Osteoblast (primary cell): ENCODE measurements around the gene SGCD. TPM values are rescaled to one million over a fixed set of nuclear protein-coding genes. Genes with fewer than 3 reads are reported as not detected.

ENCODE experiments used
- DNase-seq: peaks from one replicate; pipeline ENCODE4 v3.0.0; 2011; ENCODE audit warnings: low spot score, mixed read lengths; ENCODE audit not compliant: insufficient read length; ENCODE audit errors: missing footprints
- H2AFZ ChIP-seq: 2 replicates; pipeline ENCODE4 v1.6.0; 2011; ENCODE audit warnings: mild to moderate bottlenecking, low read length
- H3K27ac ChIP-seq: 2 replicates; pipeline ENCODE4 v1.5.1; 2011; ENCODE audit warnings: mild to moderate bottlenecking, low read depth, low read length, moderate library complexity
- H3K27me3 ChIP-seq: 2 replicates; pipeline ENCODE4 v1.6.0; 2012; ENCODE audit warnings: mild to moderate bottlenecking, control low read depth, inconsistent platforms, low read length, moderate library complexity; ENCODE audit not compliant: insufficient read depth
- H3K36me3 ChIP-seq: 2 replicates; pipeline ENCODE4 v1.5.1; 2011; ENCODE audit warnings: mild to moderate bottlenecking, low read length, control low read depth, moderate library complexity; ENCODE audit not compliant: insufficient read depth
- H3K4me1 ChIP-seq: 2 replicates; pipeline ENCODE4 v1.5.1; 2011; ENCODE audit warnings: mild to moderate bottlenecking, low read length, control low read depth, moderate library complexity; ENCODE audit not compliant: insufficient read depth
- H3K4me2 ChIP-seq: 2 replicates; pipeline ENCODE4 v1.6.0; 2011; ENCODE audit warnings: mild to moderate bottlenecking, low read length; ENCODE audit not compliant: insufficient read depth
- H3K4me3 ChIP-seq: fragments of 200-600 bp; sonication (generic); 3 replicates; pipeline ENCODE4 v1.5.1; 2012; ENCODE audit warnings: mild to moderate bottlenecking, low read length, inconsistent platforms; ENCODE audit not compliant: insufficient read depth
- H3K79me2 ChIP-seq: 2 replicates; pipeline ENCODE4 v1.6.0; 2012; ENCODE audit warnings: mild to moderate bottlenecking, low read length, control low read depth, inconsistent platforms; ENCODE audit not compliant: insufficient read depth
- H3K9me3 ChIP-seq: 2 replicates; pipeline ENCODE4 v1.5.1; 2011; ENCODE audit warnings: low read depth, low read length, control low read depth
- H4K20me1 ChIP-seq: 2 replicates; pipeline ENCODE4 v1.6.0; 2012; ENCODE audit warnings: mild to moderate bottlenecking, low read length, control low read depth; ENCODE audit not compliant: insufficient read depth
- total RNA-seq: library from RNA; depleted of rRNA; stranded (reverse); fragments of >200 nt; gene quantifications from 2 replicates; pipeline ENCODE4 v1.2.3, GENCODE V29; 2012
- TF ChIP-seq, protein P1 (sequence below): IDR thresholded peaks from 2 replicates; pipeline ENCODE4 v1.5.1; 2011; ENCODE audit warnings: mild to moderate bottlenecking, low read depth, low read length, moderate library complexity; ENCODE audit errors: extremely low read depth

SGCD gene
- total RNA-seq, 1 donor, result 27.1 TPM

GRCh38 chr5:156401804-156402203 lies 74.8 kb downstream of the SGCD start:
- TF ChIP-seq, protein P1, sequence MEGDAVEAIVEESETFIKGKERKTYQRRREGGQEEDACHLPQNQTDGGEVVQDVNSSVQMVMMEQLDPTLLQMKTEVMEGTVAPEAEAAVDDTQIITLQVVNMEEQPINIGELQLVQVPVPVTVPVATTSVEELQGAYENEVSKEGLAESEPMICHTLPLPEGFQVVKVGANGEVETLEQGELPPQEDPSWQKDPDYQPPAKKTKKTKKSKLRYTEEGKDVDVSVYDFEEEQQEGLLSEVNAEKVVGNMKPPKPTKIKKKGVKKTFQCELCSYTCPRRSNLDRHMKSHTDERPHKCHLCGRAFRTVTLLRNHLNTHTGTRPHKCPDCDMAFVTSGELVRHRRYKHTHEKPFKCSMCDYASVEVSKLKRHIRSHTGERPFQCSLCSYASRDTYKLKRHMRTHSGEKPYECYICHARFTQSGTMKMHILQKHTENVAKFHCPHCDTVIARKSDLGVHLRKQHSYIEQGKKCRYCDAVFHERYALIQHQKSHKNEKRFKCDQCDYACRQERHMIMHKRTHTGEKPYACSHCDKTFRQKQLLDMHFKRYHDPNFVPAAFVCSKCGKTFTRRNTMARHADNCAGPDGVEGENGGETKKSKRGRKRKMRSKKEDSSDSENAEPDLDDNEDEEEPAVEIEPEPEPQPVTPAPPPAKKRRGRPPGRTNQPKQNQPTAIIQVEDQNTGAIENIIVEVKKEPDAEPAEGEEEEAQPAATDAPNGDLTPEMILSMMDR, result no peak
- no peaks in the 10 kb centered on the region for H4K20me1 ChIP-seq
- H3K27ac ChIP-seq, result no peak overlapping the region
- peaks cover 2% of the 10 kb centered on the region for H3K9me3 ChIP-seq
- no peak for DNase-seq
- H2AFZ ChIP-seq, result no peak overlapping the region
- no peaks in the 10 kb centered on the region for H3K36me3 ChIP-seq
- H3K4me1 ChIP-seq, result no peaks in the 10 kb centered on the region
- no peaks in the 10 kb centered on the region for H3K27me3 ChIP-seq
- H3K4me3 ChIP-seq, result no peak overlapping the region
- no peaks in the 10 kb centered on the region for H3K79me2 ChIP-seq
- H3K4me2 ChIP-seq, result no peak overlapping the region

DNA sequence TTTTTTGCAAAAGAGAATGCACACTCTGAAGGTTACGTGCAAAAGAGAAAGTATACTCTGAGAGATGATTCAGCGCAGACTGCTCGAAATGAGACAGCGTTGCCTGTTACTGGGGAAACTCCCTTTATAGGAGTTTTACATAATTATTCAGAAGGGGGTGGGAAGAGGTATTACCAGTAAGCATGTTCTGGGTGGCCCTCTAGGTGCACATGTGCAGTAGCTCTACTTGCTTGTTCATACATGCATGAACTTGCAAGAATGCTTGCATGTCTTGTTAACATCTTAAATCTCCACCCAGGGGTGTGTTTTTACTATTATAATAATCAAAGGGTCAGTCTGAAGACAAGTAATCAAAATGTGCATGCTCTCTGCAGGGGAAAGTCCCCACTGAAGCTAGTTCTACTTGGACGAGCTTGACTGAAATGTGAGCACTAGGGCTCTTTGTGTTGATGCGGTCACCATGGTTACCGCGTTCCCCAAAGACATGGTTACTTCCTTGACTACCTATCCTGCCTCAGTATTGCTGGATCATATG lies 75.5 kb downstream of the SGCD start:
- no peaks in the 10 kb centered on the region for H3K27me3 ChIP-seq
- H3K79me2 ChIP-seq, result no peaks in the 10 kb centered on the region
- H3K36me3 ChIP-seq, result no peaks in the 10 kb centered on the region
- no peak overlapping the region for H3K27ac ChIP-seq
- H3K4me3 ChIP-seq, result no peak overlapping the region
- TF ChIP-seq, protein P1, result no peak
- H2AFZ ChIP-seq, result no peak overlapping the region
- H3K9me3 ChIP-seq, result peaks cover under 1% of the 10 kb centered on the region
- H3K4me1 ChIP-seq, result no peaks in the 10 kb centered on the region
- no peak for DNase-seq
- no peaks in the 10 kb centered on the region for H4K20me1 ChIP-seq
- H3K4me2 ChIP-seq, result no peak overlapping the region

DNA sequence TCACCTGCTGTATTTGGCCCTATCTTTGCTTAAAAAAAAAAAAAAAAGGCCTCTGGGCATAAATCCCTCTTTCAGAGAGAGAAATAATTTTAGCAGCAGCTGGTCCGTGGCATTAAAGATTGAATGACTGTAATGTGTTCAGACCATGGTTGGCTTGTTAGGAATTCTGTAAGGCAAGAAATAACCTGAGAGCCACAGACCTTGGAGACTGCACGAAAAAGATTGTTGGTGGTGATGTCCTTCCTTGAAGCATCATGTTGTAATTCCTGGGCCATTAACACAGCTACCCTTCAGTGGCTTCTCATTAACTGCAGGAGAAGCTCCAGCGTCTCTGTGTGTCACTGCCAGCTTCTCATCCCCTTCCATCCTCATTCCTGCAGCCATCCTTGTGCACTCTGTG lies 79.0 kb downstream of the SGCD start:
- TF ChIP-seq, protein P1, result no peak

GRCh38 chr5:156407251-156407650 lies 80.3 kb downstream of the SGCD start:
- TF ChIP-seq, protein P1, result no peak
- Histone ChIP-seq H3K9me3 (no peaks in the 10 kb centered on the region), H2AFZ (no peak overlapping the region), H4K20me1 (no peaks in the 10 kb centered on the region), H3K27ac (no peak overlapping the region), H3K36me3 (no peaks in the 10 kb centered on the region), H3K27me3 (no peaks in the 10 kb centered on the region), H3K4me2 (no peak overlapping the region), H3K4me1 (peaks cover 6% of the 10 kb centered on the region), H3K4me3 (no peak overlapping the region), H3K79me2 (no peaks in the 10 kb centered on the region)
- no peak for DNase-seq

More for the DNA sequence above, 79.0 kb downstream of the SGCD start:
- DNase-seq, result no peak
- Histone ChIP-seq H3K79me2 (no peaks in the 10 kb centered on the region), H3K27me3 (no peaks in the 10 kb centered on the region), H2AFZ (no peak overlapping the region), H3K9me3 (no peaks in the 10 kb centered on the region), H3K4me2 (no peak overlapping the region), H4K20me1 (no peaks in the 10 kb centered on the region), H3K4me3 (no peak overlapping the region), H3K36me3 (no peaks in the 10 kb centered on the region), H3K4me1 (peaks cover 5% of the 10 kb centered on the region), H3K27ac (no peak overlapping the region)
